NCI-H446 (cell line): ENCODE measurements around the gene OR52E8.

Experiments
- DNase-seq, 2 experiments: peaks; one replicate each; lab custom pipeline; 2025; lab: John Stamatoyannopoulos, UW

Gene OR52E8

DNA sequence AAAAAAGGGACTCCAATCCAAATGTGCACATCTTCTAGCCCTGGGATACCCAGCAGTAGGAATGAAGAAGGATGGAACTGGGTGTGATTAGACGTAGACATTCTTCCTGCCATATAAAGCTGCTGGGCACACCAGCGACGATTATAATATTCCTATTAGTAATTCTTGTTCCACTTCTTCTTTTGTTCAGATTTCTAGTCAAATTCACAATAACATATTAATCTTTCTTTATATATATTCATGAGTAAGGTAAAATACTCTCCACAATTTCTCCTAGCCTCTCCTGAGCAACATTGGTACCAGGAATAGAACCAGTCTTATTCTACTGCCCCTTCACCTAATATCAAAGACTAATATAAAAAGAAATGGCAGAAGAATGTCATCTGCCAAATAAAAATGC is at the start of gene OR52E8:
Gene OR52E8, minus strand, starts transcription at position 101 of the 400 bp plus-strand sequence. Its CDS starts 0 bp downstream, at position 101.
- no peak for DNase-seq

DNA sequence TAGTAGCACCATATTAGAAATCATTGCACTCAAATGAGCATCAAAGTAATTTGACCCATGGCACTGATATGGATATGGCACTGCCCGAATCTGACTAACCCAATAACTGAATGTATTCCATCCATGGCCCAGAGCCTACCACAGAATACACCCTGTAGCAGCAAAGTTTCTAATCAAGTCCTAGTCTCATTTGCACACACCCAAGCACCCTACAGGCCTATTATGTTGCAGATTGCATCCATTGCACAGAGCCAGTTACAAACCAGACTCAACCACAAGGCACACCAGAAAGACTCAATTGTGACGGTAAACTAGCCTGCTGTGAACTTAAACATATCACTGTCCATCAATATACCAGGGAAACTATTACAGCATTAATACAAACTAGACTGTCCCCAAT is 42.0 kb upstream of the OR52E8 start:
- no peak for DNase-seq

DNA sequence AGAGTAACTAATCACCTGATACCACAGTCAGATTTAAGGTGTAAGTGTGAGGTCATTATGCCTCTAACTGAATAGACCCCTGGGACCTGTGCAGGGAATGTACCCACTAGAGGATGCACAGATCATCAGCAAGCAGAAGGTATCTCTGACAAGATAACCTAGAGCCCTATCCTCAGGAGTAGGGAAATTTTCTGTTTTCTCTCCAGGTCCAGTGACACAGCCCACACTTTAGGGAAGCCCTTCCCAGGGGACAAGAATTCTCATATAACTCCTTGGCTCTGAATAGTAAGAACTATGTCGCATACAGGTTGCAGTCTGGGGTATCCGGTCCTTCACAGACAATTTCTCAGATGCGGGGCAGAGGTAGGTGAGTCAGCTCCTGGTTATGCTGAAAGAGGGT is 35.4 kb upstream of the OR52E8 start, which contains the start of gene OR52E5:
Gene OR52E5, plus strand, starts transcription at position 301 of the 400 bp plus-strand sequence. CDS start 7,569 bp downstream, outside the sequence.
- no peak for DNase-seq

DNA sequence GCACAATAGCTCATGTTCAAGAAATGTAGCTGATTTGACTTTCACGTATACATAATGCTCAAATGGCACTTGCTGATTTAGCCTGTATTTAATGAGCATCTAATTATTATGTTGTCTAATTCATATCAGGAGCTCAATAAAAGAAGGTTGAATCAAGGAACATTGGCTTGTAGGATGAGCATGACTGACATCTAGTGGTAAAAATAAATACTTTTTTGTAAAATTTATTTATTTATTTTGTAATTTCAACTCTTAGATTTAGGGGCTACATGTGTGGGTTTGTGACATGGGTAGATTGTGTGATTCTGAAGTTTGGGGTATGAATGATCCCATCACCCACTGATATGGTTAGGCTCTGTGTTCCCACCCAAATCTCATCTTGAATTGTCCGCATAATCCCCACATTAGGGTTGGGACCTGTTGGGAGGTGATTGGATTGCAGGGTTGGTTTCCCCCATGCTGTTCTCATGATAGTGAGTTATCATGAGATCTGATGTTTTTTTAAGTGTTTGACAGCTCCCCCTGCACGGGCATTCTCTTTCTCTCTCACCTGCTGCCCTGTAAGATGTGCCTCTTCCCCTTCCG is 33.8 kb upstream of the OR52E8 start:
- no peak for DNase-seq

DNA sequence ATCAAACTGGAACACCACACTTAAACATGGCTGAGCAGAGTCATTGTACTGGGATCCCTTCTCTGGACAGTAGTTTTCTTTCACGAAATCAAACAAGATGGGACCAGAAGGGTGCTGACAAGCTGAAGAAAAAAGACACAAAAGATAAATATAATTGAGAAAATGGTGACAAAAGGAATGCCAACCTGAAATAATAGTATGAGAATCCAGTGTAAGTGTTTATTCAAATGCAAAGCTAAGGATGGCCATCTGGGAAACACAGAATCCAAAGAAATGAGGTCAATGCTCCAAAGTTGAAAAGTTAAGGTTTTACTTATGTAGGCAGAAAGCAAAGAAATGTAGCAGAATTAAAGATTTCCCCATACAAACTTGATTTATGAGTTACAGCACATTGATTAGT is 30.2 kb upstream of the OR52E8 start:
- DNase-seq, result no peak

DNA sequence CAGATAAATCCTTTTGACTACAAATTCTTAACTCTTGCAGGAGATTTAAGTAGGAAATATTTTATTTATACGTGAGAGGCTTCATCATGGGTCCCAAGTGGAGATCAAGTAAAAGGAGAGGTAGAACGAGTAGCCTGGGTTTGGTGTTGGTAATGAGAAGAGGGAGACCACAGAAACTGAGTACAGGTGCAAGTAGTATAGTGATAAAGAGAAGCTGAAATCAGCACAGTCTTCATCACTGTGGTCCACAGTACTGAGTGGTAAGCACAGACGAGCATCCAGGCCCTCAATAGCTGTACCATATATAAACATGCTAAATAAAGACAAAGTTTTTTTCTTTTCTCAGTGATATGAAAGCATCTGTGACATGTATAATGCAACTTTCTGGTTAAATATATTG is 29.7 kb upstream of the OR52E8 start:
- DNase-seq, result no peak

DNA sequence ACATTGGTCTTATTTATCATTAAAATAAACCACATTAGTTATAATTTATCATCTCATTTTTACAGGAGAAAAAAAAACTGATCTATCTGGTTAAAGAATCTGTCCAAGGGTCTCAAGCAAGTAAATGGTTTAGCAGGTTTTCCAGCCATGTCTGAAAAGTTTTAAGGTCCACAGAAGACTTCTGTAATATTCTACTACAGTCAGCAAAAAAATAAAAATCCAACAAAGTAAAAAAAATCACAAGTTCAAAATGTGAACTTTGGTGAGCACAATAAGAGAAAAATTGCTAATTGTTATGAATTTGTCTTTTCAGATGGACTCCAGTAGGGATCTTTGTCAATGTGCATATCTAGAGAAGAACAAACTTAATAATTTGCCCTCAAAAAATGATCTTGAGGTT is 24.3 kb upstream of the OR52E8 start:
- DNase-seq, result no peak

DNA sequence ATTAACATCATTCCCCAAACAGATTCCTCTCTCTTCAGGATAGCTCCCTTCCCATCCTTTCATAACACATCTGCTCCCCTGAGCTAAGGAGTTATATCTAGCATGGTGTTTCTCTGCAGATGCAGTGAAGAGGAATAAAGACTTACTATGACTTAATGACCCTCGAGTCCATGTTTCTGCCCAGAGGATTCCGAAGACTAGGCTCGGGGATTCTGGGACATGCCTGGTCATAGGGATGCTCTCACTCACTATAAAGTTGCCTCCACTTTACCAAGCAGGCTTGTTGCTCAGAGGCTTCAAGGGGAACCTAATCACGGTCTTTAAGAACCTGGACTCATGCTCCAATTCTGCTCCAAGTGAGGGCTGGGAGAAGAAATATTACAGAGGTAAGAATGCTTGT is 22.8 kb upstream of the OR52E8 start, which contains the start of gene OR52E4:
Gene OR52E4, plus strand, starts transcription at position 301 of the 400 bp plus-strand sequence. CDS start 3,664 bp downstream, outside the sequence.
- no peak for DNase-seq

DNA sequence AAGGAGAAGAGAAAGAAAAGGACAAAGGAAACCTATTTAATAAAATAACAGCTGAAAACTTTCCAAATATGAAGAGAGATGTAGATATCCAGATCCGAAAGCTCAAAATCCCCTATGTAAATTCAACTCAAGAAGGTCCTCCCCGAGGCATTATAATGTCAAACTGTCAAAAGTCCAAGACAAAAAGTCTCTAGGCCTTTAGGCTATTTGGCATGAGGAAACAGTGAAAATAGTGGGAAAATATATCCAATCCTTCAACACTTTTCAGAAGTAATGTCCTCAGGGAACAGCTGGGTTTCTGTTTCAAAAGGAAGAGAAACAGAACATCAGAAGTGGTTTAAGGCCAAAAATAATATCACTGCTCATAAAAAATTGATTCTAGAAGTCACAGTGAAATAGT is 21.1 kb upstream of the OR52E8 start:
- no peak for DNase-seq

DNA sequence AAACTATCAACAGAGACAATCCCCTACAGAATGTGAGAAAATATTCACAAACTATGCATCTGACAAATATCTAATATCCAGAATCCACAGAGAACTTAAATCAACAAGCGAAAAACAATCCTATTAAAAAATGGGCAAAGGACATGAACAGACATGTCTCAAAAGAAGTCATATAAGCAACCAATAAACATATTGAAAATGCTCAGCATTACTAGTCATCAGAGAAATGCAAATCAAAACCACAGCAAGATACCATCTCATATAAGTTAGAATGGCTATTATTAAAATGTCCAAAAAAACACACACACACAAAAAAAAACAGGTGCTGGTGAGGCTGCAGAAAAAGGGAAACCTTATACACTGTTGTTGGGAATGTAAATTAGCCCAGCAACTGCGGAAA is 8.3 kb upstream of the OR52E8 start:
- DNase-seq, result no peak

DNA sequence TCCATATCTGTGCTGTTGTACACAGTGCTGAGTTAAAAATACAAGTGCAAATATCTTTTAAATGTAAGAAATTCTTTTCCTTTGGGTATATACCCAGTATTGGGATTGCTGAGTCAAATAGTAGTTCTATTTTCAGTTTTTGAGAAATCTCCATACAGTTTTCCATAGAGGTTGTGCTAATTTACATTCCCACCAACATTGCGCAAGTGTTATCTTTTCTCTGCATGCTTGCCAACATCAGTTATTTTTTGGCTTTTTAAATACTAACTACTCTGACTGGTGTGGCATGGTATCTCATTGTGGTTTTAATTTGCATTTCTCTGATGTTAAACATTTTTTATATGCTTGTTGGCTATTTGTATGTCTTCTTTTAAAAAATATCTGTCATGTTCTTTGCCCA is 6.5 kb downstream of the OR52E8 start:
- no peak for DNase-seq

DNA sequence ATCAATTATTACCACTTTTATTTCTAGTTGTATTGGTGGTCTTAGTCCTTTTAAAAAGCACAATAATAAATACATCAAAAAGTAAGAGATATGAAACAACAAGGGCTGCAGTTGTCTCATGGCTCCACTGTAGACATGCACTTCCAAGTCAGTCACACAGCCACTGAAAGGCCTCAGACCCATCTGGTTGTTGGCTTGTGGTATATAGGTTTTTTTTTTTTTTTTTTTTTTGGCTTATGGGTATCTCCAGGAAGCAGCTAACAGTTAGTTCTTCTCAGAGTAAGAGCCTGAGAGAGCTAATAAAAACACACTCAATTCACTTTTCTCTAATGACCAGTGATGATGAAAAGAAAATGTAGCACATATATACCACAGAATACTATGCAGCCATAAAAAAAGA is 9.8 kb downstream of the OR52E8 start:
- DNase-seq, result no peak

DNA sequence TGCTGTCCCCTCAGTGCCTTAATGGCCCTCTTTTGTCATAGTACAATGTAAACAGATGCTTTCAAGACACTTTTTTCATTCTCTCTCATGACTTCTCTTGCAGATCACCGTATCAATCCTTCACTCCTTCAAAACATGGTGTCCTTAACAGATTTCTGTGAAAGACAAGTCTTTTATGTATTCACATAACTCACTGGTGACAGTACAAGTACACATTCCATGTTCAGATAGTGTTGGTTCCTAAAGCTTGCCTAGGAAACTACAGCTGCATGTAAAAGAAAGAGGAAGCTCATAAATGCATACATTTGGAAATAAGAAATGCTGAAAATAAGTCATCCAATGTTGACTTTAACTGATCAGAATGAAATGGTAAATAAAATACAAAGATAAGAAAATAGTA is 10.8 kb downstream of the OR52E8 start:
- DNase-seq, result no peak

DNA sequence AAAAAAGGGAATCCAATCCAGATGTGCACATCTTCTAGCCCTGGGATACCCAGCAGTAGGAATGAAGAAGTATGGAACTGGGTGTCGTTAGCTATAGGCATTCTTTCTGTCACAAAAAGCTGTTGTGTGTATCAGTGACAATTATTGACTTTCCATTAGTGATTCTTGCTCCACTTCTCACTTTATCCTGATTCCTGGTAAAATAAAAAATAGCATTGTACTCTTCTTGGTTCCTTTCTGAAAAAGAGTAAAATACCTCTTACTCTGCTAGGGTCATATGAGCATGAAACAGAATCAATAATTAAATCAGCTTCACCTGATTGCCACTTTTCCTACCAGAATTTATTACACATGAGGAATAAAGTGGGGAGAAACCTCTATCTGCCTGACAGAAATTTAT is 15.7 kb downstream of the OR52E8 start, which contains the start of gene OR52E6:
Gene OR52E6, minus strand, starts transcription at position 101 of the 400 bp plus-strand sequence. Its CDS starts 0 bp downstream, at position 101.
- DNase-seq, result no peak

DNA sequence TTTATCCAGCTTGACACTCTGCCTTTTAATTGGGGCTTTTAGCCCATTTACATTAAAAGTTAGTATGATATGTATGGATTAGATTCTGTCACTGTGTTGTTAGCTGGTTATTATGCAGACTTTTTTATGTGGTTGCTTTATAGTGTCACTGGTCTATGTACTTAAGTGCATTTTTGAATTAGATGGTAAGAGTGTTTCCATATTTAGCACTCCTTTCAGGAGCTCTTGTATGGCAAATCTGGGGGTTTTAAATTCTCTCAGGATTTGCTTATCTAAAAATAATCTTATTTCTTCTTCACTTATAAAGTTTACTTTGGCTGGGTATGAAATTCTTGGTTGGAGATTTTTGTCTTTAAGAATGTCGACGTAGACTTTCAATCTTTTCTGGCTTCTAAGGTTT is 19.8 kb downstream of the OR52E8 start:
- DNase-seq, result no peak

DNA sequence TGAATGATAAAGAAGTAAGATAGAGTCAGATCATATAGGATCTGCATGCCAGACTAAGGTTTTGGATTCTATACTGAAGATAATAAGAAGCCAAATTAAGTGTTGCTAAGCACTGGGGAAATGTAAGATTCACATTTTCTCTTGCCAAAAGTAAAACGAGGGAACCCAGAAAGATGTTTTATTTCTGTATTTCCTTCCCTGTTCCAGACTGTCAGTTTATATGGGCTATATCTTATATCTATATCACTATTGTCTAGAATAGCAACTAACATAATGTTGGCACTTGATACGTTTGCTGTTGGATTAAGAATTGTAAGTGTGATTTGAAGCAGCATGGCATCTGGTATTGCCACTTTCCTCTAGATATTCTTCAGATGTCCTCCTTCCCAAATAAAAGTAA is 24.0 kb downstream of the OR52E8 start:
- DNase-seq, result no peak

DNA sequence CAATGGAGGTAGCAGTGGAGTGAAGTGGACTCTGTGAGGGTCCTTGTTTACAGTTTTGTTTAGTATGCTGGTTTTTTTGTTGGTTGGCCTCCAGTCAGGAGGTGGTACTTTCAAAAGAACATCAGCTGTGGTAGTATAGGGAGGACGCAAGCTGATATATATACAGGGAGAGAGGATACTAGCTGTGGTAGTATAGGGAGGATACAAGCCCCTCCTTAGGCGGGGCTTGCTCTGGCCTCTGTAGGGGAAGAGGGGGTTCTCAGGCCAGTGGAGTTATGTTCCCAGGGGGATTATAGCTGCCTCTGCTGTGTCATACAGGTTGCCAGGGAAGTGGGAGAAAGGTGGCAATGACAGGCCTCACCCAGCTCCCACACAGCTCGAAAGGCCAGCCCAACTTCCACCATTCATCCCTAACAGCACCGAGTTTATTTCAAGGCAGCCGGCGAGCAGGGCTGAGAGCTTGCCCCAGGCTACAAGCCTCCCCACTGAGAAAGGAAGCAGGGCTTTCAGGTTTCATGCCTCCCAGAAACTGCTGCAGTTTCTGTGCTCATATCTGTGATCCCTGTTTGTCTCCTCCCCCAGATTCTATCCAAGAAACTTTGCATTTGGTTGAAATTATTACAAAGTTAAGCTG is 26.2 kb downstream of the OR52E8 start:
- no peak for DNase-seq

DNA sequence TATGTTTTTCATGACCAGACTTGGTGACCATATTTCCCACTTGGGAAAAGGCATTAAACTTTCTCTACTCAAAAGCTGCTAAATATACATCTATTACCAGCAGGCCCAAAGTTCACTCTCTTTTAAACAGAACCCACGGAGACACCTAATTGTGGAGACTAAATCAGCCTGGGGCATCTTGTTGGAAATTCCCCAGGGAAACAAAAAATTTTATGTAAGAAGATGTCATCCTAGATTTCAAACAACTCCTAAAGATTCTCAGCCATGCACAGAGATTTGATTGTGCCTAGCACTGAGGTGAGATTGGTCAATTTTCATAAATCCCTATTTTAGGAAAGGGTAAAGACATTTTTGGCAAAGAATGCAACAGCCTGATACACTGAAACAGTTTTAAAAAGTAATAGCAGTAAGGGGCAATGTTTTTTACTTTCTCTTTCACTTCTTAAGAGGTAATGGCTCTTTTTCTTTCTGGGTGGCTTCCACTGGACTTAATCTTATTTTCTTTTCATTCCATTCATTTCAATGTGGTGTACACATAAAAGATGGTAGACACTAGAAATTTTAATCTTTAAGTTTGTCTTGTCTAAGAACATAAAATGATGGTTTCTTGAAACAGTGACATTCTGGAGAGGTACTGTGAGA is 39.1 kb downstream of the OR52E8 start:
- no peak for DNase-seq

DNA sequence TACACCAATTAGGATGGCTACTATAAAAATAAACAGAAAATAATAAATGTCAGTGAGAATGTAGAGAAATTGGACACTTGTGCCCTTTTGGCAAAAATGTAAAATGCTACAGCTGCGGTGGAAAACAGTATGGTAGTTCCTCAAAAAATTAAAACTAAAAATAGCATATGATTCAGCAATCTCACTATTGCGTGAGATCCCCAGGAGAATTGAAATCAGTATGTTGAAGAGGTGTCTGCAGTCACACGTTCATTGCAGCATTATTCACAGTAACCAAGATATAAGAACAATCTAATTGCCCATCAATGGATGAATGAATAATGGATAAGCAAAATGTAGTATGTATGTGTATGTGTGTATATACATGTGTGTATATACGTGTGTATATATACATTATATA is 42.0 kb downstream of the OR52E8 start:
- DNase-seq, result no peak

DNA sequence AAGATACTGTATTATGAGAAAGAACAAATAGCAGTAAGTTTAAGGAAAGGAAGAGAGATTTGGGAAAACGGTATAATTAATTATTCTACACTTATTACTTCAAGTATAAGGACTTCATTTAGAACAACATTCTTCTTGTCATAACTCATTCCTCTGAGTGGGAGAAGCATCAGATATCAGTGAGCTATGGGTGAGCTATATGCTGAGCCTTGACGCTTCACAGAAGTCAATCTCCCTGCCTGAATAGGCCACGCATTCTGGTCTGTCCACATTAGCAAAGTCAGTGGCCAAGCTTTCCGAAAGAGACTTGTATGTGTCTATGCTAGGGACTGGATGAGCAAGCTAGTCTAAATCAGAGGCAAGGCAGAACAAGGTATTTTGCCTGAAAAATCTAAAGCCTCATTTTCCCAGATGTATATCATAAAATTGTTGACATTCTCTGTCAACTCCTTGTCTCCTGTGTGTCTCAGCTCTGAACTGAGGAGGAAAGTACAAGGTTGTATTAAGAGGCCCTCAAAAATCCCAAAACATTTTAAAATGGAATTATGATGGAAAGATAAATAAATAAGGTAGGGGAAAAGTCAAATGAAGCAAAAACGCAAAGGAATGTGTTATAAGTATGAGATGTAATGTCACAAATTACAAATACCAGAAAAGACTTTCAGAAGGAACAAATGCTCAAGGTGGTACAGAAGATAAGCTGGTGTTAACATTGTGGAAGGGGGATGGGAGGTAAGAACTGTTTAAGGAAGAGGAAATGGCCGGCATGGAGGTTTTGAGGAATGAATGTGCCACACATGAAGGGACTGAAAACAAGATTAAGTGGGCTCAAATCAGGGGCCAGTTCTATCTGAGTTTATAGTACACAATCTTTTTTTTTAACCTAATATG is 47.3 kb downstream of the OR52E8 start:
- no peak for DNase-seq

DNA sequence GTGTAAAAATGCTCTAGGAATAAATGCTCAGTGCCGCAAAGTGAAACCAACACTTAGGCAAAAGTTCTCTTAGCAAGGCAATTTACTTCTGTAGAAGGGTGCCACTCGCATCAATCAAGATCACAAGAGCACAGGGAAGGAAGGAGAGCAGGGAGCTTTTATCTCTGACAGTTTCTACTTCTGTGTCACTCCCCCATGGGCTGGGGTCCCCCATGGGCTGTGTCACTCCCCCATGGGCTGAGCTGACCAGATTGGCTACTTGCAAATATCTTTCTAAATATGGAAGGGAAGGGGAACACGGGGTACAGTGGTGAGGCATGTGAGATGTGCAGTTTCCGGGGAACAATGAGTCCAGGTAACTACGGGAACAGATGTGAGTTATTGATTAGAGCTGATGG is 48.4 kb downstream of the OR52E8 start:
- no peak for DNase-seq

DNA sequence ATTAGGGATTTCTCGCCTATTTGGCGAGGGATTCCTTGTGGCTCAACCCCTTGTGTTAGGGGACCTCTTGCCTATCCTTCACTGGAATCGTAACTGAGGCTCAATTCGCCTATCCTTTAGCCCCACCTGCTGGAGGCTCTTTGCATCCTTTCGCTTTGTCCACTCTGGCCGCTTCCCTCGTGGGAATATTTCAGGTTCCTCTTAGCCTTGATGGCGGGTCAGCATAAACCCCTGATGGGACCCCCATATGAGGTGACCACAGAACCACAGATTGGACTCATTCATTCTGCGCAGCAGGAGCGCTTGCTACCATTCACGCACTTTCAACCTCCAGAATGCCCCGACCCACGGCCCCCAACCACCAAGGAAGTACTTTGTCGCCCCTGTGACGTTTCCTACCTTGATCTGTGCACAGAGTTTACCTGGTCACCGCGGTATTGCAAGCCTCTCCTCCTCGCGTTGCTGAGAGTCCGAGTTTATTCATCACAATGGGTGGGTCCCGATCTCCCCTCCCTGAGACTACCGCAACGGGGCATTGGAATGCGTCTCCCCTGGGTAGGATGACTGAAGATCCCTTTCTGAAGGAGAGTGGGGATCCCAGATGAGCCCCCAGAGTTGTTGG is 48.9 kb downstream of the OR52E8 start, which contains the start of gene OR52N2:
Gene OR52N2, plus strand, starts transcription at position 425 of the 622 bp plus-strand sequence. CDS start 11,412 bp downstream, outside the sequence.
- DNase-seq, result peak; percentile 6 to 66
